ENCODE measurements around the gene PSME3. TPM values are rescaled to one million over a fixed set of nuclear protein-coding genes. Genes with fewer than 3 reads are reported as not detected.

The PSME3 gene
- total and polyA plus RNA-seq, 2 of the 13 experiments (the other 11 are each of a cell fraction or from before 2014, with no cell fraction given) = 66.3 to 135 TPM

DNA sequence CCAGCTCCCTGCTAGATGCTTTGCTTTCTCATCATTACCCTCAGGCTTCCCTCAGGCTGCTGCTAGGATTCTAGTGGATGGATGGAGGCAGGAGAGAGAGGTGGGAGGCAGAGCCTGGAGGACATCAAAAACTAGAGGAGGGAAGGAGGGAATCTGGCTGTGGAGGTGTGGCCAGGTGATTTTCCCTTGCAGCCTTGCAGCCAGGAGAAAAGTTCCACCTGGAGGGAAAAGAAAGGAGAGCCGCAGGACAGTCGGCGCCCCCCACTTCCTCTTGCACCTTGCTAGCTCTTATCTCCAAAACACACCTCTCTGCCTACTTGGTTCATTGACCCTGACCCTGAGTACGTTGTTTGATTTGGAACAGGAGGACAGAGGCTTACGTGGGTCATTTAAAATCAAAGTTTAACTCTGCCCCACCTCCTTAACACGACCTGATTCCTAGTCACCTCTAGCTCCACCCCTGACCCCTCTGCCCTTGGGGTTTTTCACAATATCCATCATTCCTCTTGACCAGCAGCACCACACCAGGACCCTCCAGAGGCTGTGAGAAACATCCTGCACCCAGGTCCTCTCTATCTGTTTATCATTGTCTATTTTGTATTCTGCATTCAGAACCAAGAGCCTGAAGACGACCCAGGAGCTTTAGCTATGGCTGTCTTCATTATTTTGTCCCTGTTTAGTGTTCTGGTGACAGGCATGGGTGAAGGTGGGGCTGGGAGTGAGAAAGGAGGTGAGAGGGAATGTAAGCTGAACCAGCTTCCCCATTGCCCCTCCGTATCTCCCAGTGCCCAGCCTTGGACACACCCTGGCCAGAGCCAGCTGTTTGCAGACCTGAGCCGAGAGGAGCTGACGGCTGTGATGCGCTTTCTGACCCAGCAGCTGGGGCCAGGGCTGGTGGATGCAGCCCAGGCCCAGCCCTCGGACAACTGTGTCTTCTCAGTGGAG lies 33.7 kb downstream of the PSME3 start (continued):
- TF ChIP-seq, protein P1, sequence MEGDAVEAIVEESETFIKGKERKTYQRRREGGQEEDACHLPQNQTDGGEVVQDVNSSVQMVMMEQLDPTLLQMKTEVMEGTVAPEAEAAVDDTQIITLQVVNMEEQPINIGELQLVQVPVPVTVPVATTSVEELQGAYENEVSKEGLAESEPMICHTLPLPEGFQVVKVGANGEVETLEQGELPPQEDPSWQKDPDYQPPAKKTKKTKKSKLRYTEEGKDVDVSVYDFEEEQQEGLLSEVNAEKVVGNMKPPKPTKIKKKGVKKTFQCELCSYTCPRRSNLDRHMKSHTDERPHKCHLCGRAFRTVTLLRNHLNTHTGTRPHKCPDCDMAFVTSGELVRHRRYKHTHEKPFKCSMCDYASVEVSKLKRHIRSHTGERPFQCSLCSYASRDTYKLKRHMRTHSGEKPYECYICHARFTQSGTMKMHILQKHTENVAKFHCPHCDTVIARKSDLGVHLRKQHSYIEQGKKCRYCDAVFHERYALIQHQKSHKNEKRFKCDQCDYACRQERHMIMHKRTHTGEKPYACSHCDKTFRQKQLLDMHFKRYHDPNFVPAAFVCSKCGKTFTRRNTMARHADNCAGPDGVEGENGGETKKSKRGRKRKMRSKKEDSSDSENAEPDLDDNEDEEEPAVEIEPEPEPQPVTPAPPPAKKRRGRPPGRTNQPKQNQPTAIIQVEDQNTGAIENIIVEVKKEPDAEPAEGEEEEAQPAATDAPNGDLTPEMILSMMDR (CRISPR knock-in tag; IDR thresholded peaks at IDR 0.05) = no peak
- TF ChIP-seq, protein P2, sequence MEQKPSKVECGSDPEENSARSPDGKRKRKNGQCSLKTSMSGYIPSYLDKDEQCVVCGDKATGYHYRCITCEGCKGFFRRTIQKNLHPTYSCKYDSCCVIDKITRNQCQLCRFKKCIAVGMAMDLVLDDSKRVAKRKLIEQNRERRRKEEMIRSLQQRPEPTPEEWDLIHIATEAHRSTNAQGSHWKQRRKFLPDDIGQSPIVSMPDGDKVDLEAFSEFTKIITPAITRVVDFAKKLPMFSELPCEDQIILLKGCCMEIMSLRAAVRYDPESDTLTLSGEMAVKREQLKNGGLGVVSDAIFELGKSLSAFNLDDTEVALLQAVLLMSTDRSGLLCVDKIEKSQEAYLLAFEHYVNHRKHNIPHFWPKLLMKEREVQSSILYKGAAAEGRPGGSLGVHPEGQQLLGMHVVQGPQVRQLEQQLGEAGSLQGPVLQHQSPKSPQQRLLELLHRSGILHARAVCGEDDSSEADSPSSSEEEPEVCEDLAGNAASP (CRISPR knock-in tag; IDR thresholded peaks at IDR 0.05; ENCODE audit: borderline replicate concordance) = peak; percentile 73; the same call in 1 of the 2 replicates
- no peak for TF ChIP-seq YY1 (IDR thresholded peaks at IDR 0.05; ENCODE audit: insufficient read depth, insufficient replicate concordance, low read depth, low read length)
- peak; percentile 86 for TF ChIP-seq MED1 (CRISPR knock-in tag; IDR thresholded peaks at IDR 0.05)
- peak; percentile 93 for TF ChIP-seq HNF4A (CRISPR knock-in tag; IDR thresholded peaks at IDR 0.05)
- TF ChIP-seq ZBTB3 (CRISPR knock-in tag; IDR thresholded peaks at IDR 0.05; ENCODE audit: borderline replicate concordance, low read depth) = 0 out of 2 replicates have a peak, but pooled peaks have one; percentile 83
- TF ChIP-seq SAP130 (CRISPR knock-in tag; IDR thresholded peaks at IDR 0.05; ENCODE audit: low read depth) = peak; percentile 66
- peak; percentile 29; the same call in 1 of the 2 replicates for TF ChIP-seq ZNF441 (CRISPR knock-in tag; IDR thresholded peaks at IDR 0.05; ENCODE audit: borderline replicate concordance)
- 0 out of 2 replicates have a peak, but pooled peaks have one; percentile 69 for TF ChIP-seq CCDC6 (CRISPR knock-in tag; IDR thresholded peaks at IDR 0.05)
- no peak; the same call in 1 of the 2 replicates for TF ChIP-seq POGZ (CRISPR knock-in tag; IDR thresholded peaks at IDR 0.05)
- TF ChIP-seq, protein P3, sequence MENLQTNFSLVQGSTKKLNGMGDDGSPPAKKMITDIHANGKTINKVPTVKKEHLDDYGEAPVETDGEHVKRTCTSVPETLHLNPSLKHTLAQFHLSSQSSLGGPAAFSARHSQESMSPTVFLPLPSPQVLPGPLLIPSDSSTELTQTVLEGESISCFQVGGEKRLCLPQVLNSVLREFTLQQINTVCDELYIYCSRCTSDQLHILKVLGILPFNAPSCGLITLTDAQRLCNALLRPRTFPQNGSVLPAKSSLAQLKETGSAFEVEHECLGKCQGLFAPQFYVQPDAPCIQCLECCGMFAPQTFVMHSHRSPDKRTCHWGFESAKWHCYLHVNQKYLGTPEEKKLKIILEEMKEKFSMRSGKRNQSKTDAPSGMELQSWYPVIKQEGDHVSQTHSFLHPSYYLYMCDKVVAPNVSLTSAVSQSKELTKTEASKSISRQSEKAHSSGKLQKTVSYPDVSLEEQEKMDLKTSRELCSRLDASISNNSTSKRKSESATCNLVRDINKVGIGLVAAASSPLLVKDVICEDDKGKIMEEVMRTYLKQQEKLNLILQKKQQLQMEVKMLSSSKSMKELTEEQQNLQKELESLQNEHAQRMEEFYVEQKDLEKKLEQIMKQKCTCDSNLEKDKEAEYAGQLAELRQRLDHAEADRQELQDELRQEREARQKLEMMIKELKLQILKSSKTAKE (CRISPR knock-in tag; IDR thresholded peaks at IDR 0.05; ENCODE audit: borderline replicate concordance) = peak; percentile 94
- TF ChIP-seq ZZZ3 (CRISPR knock-in tag; IDR thresholded peaks at IDR 0.05; ENCODE audit: borderline replicate concordance) = peak; percentile 76; the same call in 1 of the 2 replicates
- peak; percentile 70; the same call in 1 of the 2 replicates for TF ChIP-seq CHD4 (IDR thresholded peaks at IDR 0.05; ENCODE audit: borderline replicate concordance, low read length)
- TF ChIP-seq HES4 (CRISPR knock-in tag; IDR thresholded peaks at IDR 0.05; ENCODE audit: borderline replicate concordance) = 0 out of 2 replicates have a peak, but pooled peaks have one; percentile 36
- peak; percentile 94 for TF ChIP-seq PPARG (CRISPR knock-in tag; conservative IDR thresholded peaks at IDR 0.05)
- TF ChIP-seq, protein P4, sequence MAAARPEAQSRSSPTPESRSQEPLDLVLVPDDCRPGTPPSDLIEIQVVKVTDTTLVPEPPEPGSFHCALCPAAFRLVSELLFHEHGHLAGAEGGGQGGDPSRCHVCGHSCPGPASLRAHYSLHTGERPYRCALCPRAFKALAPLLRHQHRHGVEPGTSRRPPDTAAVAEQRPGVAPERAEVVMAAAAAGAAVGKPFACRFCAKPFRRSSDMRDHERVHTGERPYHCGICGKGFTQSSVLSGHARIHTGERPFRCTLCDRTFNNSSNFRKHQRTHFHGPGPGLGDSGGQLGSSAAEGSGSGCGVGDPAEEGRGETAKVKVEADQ (CRISPR knock-in tag; IDR thresholded peaks at IDR 0.05; ENCODE audit: borderline replicate concordance) = 0 out of 2 replicates have a peak, but pooled peaks have one; percentile 22
- TF ChIP-seq HNF4G (IDR thresholded peaks at IDR 0.05; ENCODE audit: borderline replicate concordance, low read depth, low read length) = peak; percentile 88
- peak; percentile 78; the same call in 1 of the 2 replicates for TF ChIP-seq HNF4G (CRISPR knock-in tag; IDR thresholded peaks at IDR 0.05; ENCODE audit: borderline replicate concordance, low read depth)
- TF ChIP-seq WIZ (CRISPR knock-in tag; IDR thresholded peaks at IDR 0.05) = no peak

Data from HepG2 (cell line).